HCT116 (cell line): ENCODE results near the gene CERS6. TPM values are rescaled to one million over a fixed set of nuclear protein-coding genes. Genes with fewer than 3 reads are reported as not detected.
A peak's percentile ranks its signal among the peaks of the same experiment; 100 is the strongest.

Experiments
- ATAC-seq: fragments of 200-7000 bp; cut with Tn5 transposase; 2 replicates; pipeline ENCODE4 v1.9.1; 2020; ENCODE audit warnings: mild to moderate bottlenecking, moderate library complexity
- BruUV-seq: library from RNA; stranded (reverse); fragments of 400-500 nt; replicated peaks from 2 replicates; lab custom pipeline; 2021; lab: Mats Ljungman, UMichigan
- CTCF ChIA-PET: fragments of 300-600 bp; sonication (Branson Sonifier 250); formaldehyde crosslinking; loops from one replicate; lab custom pipeline; 2021; ENCODE audit warnings: antibody characterized with exemption; lab: Charles Lee
- POLR2A ChIA-PET: fragments of 300-600, 350-600 bp; sonication (Branson Sonifier 250); formaldehyde crosslinking; loops from one replicate; lab custom pipeline; 2021; ENCODE audit warnings: antibody characterized with exemption; lab: Charles Lee
- RAD21 ChIA-PET, 2 experiments: fragments of 300-600 bp; sonication (Branson Sonifier 250); formaldehyde crosslinking; loops; one replicate each; lab custom pipeline; 2023; ENCODE audit warnings: low total read pairs in 2 of 2; ENCODE audit not compliant: uncharacterized antibody in 2 of 2, unreplicated experiment in 2 of 2, low non-redundant PET in 1 of 2; lab: Charles Lee
- DNase-seq: peaks from one replicate; pipeline ENCODE4 v3.0.0-alpha.2; 2010; ENCODE audit warnings: low read depth, low spot score
- H2AFZ ChIP-seq: fragments of 200-600 bp; shearing (Covaris generic), sonication (generic); 2 replicates; pipeline ENCODE4 v1.6.1; 2017; ENCODE audit warnings: low read depth, mixed run types, mixed read lengths, antibody characterized with exemption, low read length; ENCODE audit not compliant: poor library complexity, severe bottlenecking
- H3K27ac ChIP-seq: 2 replicates; pipeline ENCODE4 v1.5.1; 2012; ENCODE audit warnings: low read depth, low read length
- H3K27me3 ChIP-seq: fragments of 200-600 bp; sonication (generic); 2 replicates; pipeline ENCODE4 v1.6.1; 2016; ENCODE audit warnings: mixed run types, low read length, mixed read lengths; ENCODE audit not compliant: insufficient read depth
- H3K36me3 ChIP-seq, 2 experiments: fragments of 200-500 bp in 1 of 2; fragments of 200-600 bp in 1 of 2; sonication (Bioruptor generic) in 1 of 2; sonication (generic) in 1 of 2; 2 replicates each; pipeline versions ENCODE4 v1.5.1 to v1.6.1; 2014 to 2016; ENCODE audit warnings: low read length in 2 of 2, inconsistent platforms in 1 of 2, mixed read lengths in 1 of 2, mixed run types in 1 of 2; ENCODE audit not compliant: insufficient read depth in 2 of 2, control insufficient read depth in 1 of 2
- H3K4me1 ChIP-seq, 2 experiments: fragments of 200-600 bp in 1 of 2; sonication (generic) in 1 of 2; 2 replicates each; pipeline versions ENCODE4 v1.5.1 to v1.6.1; 2012 to 2017; ENCODE audit warnings: low read length in 2 of 2, inconsistent platforms in 1 of 2, mild to moderate bottlenecking in 1 of 2, mixed read lengths in 1 of 2, mixed run types in 1 of 2, moderate library complexity in 1 of 2; ENCODE audit not compliant: insufficient read depth in 2 of 2, control insufficient read depth in 1 of 2
- H3K4me2 ChIP-seq: fragments of 200-600 bp; sonication (generic); 2 replicates; pipeline ENCODE4 v1.6.1; 2017; ENCODE audit warnings: mixed run types, low read length, mixed read lengths
- H3K4me3 ChIP-seq, 2 experiments: fragments of 200-600 bp in 1 of 2; sonication (generic) in 1 of 2; replicated peaks in 1 of 2; 2 replicates each; pipeline ENCODE4 v1.5.1; 2011 to 2016; ENCODE audit warnings: low read length in 2 of 2, control low read depth in 1 of 2, low read depth in 1 of 2, mild to moderate bottlenecking in 1 of 2, mixed read lengths in 1 of 2, mixed run types in 1 of 2
- H3K79me2 ChIP-seq: fragments of 200-600 bp; sonication (generic); 2 replicates; pipeline ENCODE4 v1.6.1; 2017; ENCODE audit warnings: mild to moderate bottlenecking, mixed run types, low read length, moderate library complexity, mixed read lengths; ENCODE audit not compliant: insufficient read depth
- H3K9ac ChIP-seq: fragments of 200-600 bp; sonication (generic); 2 replicates; pipeline ENCODE4 v1.6.1; 2016; ENCODE audit warnings: low read length, mixed read lengths
- H3K9me2 ChIP-seq: fragments of 200-600 bp; sonication (generic), shearing (Covaris generic); 2 replicates; pipeline ENCODE4 v1.6.1; 2017; ENCODE audit warnings: mixed run types, mild to moderate bottlenecking, moderate library complexity; ENCODE audit not compliant: insufficient read depth
- H3K9me3 ChIP-seq, 2 experiments: fragments of 200-500 bp in 1 of 2; fragments of 200-600 bp in 1 of 2; sonication (Bioruptor generic) in 1 of 2; sonication (generic) in 1 of 2; 2 replicates each; pipeline ENCODE4 v1.6.1; 2014 to 2017; ENCODE audit warnings: low read length in 2 of 2, mixed read lengths in 2 of 2, inconsistent platforms in 1 of 2, low read depth in 1 of 2, mild to moderate bottlenecking in 1 of 2, mixed run types in 1 of 2, moderate library complexity in 1 of 2; ENCODE audit not compliant: control insufficient read depth in 1 of 2, insufficient read depth in 1 of 2
- H4K20me1 ChIP-seq: fragments of 200-600 bp; sonication (generic), shearing (Covaris generic); 2 replicates; pipeline ENCODE4 v1.6.1; 2017; ENCODE audit warnings: mixed run types, mild to moderate bottlenecking, moderate library complexity; ENCODE audit not compliant: insufficient read depth
- CBX3 ChIP-seq: IDR thresholded peaks from 2 replicates; pipeline ENCODE4 v1.6.1; 2012; ENCODE audit warnings: low read depth
- EZH2 ChIP-seq: fragments of 200-600 bp; sonication (generic); IDR thresholded peaks from 2 replicates; pipeline ENCODE4 v1.6.1; 2017; ENCODE audit warnings: antibody characterized with exemption, mixed run types
- EZH2phosphoT487 ChIP-seq: fragments of 200-600 bp; IDR thresholded peaks from 2 replicates; pipeline ENCODE4 v1.6.1; 2018; ENCODE audit warnings: antibody characterized with exemption, borderline replicate concordance
- FOSL1 ChIP-seq: IDR thresholded peaks from 2 replicates; pipeline ENCODE4 v1.6.1; 2012; ENCODE audit warnings: low read depth
- POLR2A ChIP-seq: IDR thresholded peaks from 2 replicates; pipeline ENCODE4 v1.7.0; 2011; ENCODE audit warnings: borderline replicate concordance; ENCODE audit not compliant: insufficient read depth, insufficient read length; ENCODE audit errors: extremely low read depth
- RAD21 ChIP-seq: IDR thresholded peaks from 2 replicates; pipeline ENCODE4 v1.6.1; 2012; ENCODE audit warnings: low read depth, mild to moderate bottlenecking
- SIN3A ChIP-seq: IDR thresholded peaks from 2 replicates; pipeline ENCODE4 v1.6.1; 2012; ENCODE audit warnings: low read depth
- SP1 ChIP-seq: IDR thresholded peaks from 2 replicates; pipeline ENCODE4 v1.6.1; 2012; ENCODE audit warnings: low read depth
- SRF ChIP-seq: IDR thresholded peaks from 2 replicates; pipeline ENCODE4 v1.6.1; 2012; ENCODE audit warnings: low read depth
- TCF7L2 ChIP-seq: IDR thresholded peaks from 2 replicates; pipeline ENCODE4 v1.7.0; 2011; ENCODE audit warnings: borderline replicate concordance, inconsistent platforms; ENCODE audit not compliant: insufficient read depth, insufficient read length; ENCODE audit errors: extremely low read depth
- intact Hi-C: fragments of 100-400 bp; cut with micrococcal nuclease; formaldehyde crosslinking; loops from 2 replicates; pipeline ENCODE4 v1.10.0; 2022
- total RNA-seq: library from RNA; stranded (reverse); gene quantifications from one replicate; pipeline ENCODE4 v1.2.1, GENCODE V29; 2021; ENCODE audit not compliant: unreplicated experiment
- TF ChIP-seq, protein P1 (sequence below): IDR thresholded peaks from 2 replicates; pipeline ENCODE4 v1.6.1; 2012
- TF ChIP-seq, protein P2 (sequence below), 3 experiments: fragments of 200-600 bp in 1 of 3; sonication (generic) in 1 of 3; IDR thresholded peaks in 2 of 3; conservative IDR thresholded peaks in 1 of 3; 2 replicates each; pipeline ENCODE4 v1.5.1; 2012 to 2017; ENCODE audit warnings: low read depth in 2 of 3, low read length in 2 of 3, antibody characterized with exemption in 1 of 3, borderline replicate concordance in 1 of 3, control low read depth in 1 of 3, mild to moderate bottlenecking in 1 of 3, mixed read lengths in 1 of 3, mixed run types in 1 of 3, moderate library complexity in 1 of 3; ENCODE audit not compliant: insufficient read depth in 1 of 3
- TF ChIP-seq, protein P3 (sequence below): IDR thresholded peaks from 2 replicates; pipeline ENCODE4 v1.6.1; 2011; ENCODE audit warnings: mild to moderate bottlenecking, low read length, moderate library complexity; ENCODE audit not compliant: insufficient replicate concordance; ENCODE audit errors: extremely low read depth

The CERS6 gene
- total RNA-seq, 1 experiment from 2014 or later, result 37.0 TPM

DNA sequence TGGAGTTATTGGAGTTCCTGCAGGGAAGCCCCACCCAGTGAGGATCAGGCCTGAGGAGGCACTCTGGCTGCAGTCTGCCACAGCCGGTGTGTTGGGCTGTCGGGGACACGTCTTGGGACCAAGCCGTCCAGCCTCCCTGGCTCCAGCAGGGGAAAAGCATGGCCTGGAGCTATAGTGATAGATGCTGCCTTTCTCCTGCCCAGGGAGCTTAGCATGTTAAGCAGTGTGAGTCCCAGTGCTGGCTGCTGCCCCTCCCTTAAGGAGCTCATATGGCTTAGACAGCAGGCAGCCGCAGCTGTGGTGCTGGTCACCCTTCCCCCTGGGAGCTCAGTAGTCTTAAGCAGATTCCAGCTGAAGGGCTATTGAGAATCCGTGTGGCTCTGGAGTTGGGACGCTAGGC lies 78.9 kb downstream of the CERS6 start:
- RAD21 ChIA-PET, result no interaction called here
- no peaks in the 10 kb centered on the region for H3K27me3 ChIP-seq
- H3K79me2 ChIP-seq, result peaks cover 73% of the 10 kb centered on the region
- intact Hi-C loops, result no loop called here
- no peak overlapping the region for H3K9ac ChIP-seq
- H2AFZ ChIP-seq, result no peak overlapping the region
- no TSS peak for BruUV-seq
- H3K4me2 ChIP-seq, result no peak overlapping the region
- no peaks in the 10 kb centered on the region for H3K36me3 ChIP-seq
- no peaks in the 10 kb centered on the region; the same call in 1 of the 2 replicates for H4K20me1 ChIP-seq
- ATAC-seq, result peak; percentile 20; the same call in 1 of the 2 replicates
- POLR2A ChIA-PET, result no interaction called here
- TF ChIP-seq SIN3A (no peak), POLR2A (no peak), EZH2 (no peak), RAD21 (no peak), SP1 (no peak), TCF7L2 (no peak), FOSL1 (no peak), SRF (no peak), CBX3 (no peak), EZH2phosphoT487 (no peak)
- TF ChIP-seq, protein P1, sequence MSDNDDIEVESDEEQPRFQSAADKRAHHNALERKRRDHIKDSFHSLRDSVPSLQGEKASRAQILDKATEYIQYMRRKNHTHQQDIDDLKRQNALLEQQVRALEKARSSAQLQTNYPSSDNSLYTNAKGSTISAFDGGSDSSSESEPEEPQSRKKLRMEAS, result no peak
- TF ChIP-seq, protein P2, sequence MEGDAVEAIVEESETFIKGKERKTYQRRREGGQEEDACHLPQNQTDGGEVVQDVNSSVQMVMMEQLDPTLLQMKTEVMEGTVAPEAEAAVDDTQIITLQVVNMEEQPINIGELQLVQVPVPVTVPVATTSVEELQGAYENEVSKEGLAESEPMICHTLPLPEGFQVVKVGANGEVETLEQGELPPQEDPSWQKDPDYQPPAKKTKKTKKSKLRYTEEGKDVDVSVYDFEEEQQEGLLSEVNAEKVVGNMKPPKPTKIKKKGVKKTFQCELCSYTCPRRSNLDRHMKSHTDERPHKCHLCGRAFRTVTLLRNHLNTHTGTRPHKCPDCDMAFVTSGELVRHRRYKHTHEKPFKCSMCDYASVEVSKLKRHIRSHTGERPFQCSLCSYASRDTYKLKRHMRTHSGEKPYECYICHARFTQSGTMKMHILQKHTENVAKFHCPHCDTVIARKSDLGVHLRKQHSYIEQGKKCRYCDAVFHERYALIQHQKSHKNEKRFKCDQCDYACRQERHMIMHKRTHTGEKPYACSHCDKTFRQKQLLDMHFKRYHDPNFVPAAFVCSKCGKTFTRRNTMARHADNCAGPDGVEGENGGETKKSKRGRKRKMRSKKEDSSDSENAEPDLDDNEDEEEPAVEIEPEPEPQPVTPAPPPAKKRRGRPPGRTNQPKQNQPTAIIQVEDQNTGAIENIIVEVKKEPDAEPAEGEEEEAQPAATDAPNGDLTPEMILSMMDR (IDR thresholded peaks at IDR 0.05 in 2 of 3, conservative IDR thresholded peaks at IDR 0.05 in 1 of 3; ENCODE audit: borderline replicate concordance in 1 of 3, insufficient read depth in 1 of 3, low read depth in 2 of 3, low read length in 2 of 3), result no peak
- TF ChIP-seq, protein P3, sequence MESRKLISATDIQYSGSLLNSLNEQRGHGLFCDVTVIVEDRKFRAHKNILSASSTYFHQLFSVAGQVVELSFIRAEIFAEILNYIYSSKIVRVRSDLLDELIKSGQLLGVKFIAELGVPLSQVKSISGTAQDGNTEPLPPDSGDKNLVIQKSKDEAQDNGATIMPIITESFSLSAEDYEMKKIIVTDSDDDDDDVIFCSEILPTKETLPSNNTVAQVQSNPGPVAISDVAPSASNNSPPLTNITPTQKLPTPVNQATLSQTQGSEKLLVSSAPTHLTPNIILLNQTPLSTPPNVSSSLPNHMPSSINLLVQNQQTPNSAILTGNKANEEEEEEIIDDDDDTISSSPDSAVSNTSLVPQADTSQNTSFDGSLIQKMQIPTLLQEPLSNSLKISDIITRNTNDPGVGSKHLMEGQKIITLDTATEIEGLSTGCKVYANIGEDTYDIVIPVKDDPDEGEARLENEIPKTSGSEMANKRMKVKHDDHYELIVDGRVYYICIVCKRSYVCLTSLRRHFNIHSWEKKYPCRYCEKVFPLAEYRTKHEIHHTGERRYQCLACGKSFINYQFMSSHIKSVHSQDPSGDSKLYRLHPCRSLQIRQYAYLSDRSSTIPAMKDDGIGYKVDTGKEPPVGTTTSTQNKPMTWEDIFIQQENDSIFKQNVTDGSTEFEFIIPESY, result no peak
- CTCF ChIA-PET, result no interaction called here
- no peak for DNase-seq
- H3K4me1 ChIP-seq, result peaks cover 3 to 24% of the 10 kb centered on the region in 2 experiments; a peak in 2 of 4 replicates
- no peak overlapping the region for H3K4me3 ChIP-seq
- H3K27ac ChIP-seq, result no peak overlapping the region
- no peaks in the 10 kb centered on the region for H3K9me3 ChIP-seq
- H3K9me2 ChIP-seq, result no peaks in the 10 kb centered on the region
